ENCODE data around the gene GRIN3B.

The GRIN3B gene

GRCh38 chr19:966485-967088 is 33.6 kb upstream of the GRIN3B start:
- DNase-seq, result no peak

- peak; percentile 18 for DNase-seq
Measured at GRCh38 chr19:970695-971094, 29.5 kb upstream of the GRIN3B start.

- no peak for DNase-seq
Measured at GRCh38 chr19:971795-972194, 28.4 kb upstream of the GRIN3B start.

GRCh38 chr19:972281-972680 is 27.9 kb upstream of the GRIN3B start:
- no peak for DNase-seq

- no peak for DNase-seq
Measured at GRCh38 chr19:973726-974563, 26.3 kb upstream of the GRIN3B start.

- no peak for DNase-seq
Measured at GRCh38 chr19:974564-975257, 25.5 kb upstream of the GRIN3B start.

- no peak for DNase-seq
Measured at GRCh38 chr19:976476-976875, 23.7 kb upstream of the GRIN3B start.

- no peak for DNase-seq
Measured at GRCh38 chr19:977058-977464, 23.2 kb upstream of the GRIN3B start.

- no peak for DNase-seq
Measured at GRCh38 chr19:979318-979741, 20.9 kb upstream of the GRIN3B start.

GRCh38 chr19:980133-980998 is 19.9 kb upstream of the GRIN3B start:
- no peak for DNase-seq

GRCh38 chr19:982567-983170 is 17.6 kb upstream of the GRIN3B start:
- peak; percentile 79 for DNase-seq

GRCh38 chr19:984165-984967 is 15.9 kb upstream of the GRIN3B start, which contains the start of gene WDR18:
Gene WDR18, plus strand, starts transcription at chr19:984345. Its CDS starts 9 bp downstream, at chr19:984354.
- DNase-seq, result peak; percentile 92

- DNase-seq, result no peak
Measured at GRCh38 chr19:986083-986482, 14.1 kb upstream of the GRIN3B start.

- DNase-seq, result no peak
Measured at GRCh38 chr19:988081-988480, 12.1 kb upstream of the GRIN3B start.

GRCh38 chr19:988510-988909 is 11.7 kb upstream of the GRIN3B start:
- DNase-seq, result no peak

- DNase-seq, result no peak
Measured at GRCh38 chr19:989381-990081, 10.7 kb upstream of the GRIN3B start.

- DNase-seq, result no peak
Measured at GRCh38 chr19:990119-990571, 10.1 kb upstream of the GRIN3B start.

- no peak for DNase-seq
Measured at GRCh38 chr19:990746-991145, 9.5 kb upstream of the GRIN3B start.

GRCh38 chr19:991174-991931 is 8.9 kb upstream of the GRIN3B start:
- peak; percentile 47 for DNase-seq
